Umbilical cord (tissue), 2 donors: Measurements from ENCODE around the gene ZBTB11. TPM values are rescaled to one million over a fixed set of nuclear protein-coding genes. Genes with fewer than 3 reads are reported as not detected.
"Not testable (repeated sequence)": the region's sequence is repeated elsewhere in the genome, so short reads cannot be mapped to it uniquely, and the experiment has no call there.

Experiments
- DNase-seq: peaks from one replicate; pipeline ENCODE4 v3.0.0-alpha.2; 2015; ENCODE audit warnings: low spot score
- total RNA-seq: library from RNA; depleted of rRNA; stranded (reverse); fragments of >200 nt; gene quantifications from one replicate; pipeline ENCODE4 v1.2.3, GENCODE V29; 2014; ENCODE audit warnings: low replicate concordance; ENCODE audit not compliant: insufficient read depth

Gene ZBTB11
- total RNA-seq, 1 donor from 2014 or later = 24.8 TPM

- not testable (repeated sequence) for DNase-seq
These were observed 15.0 kb upstream of the ZBTB11 start for GRCh38 chr3:101691685-101692671.

- no peak for DNase-seq
These were observed 14.0 kb upstream of the ZBTB11 start for GRCh38 chr3:101690972-101691371.

DNA sequence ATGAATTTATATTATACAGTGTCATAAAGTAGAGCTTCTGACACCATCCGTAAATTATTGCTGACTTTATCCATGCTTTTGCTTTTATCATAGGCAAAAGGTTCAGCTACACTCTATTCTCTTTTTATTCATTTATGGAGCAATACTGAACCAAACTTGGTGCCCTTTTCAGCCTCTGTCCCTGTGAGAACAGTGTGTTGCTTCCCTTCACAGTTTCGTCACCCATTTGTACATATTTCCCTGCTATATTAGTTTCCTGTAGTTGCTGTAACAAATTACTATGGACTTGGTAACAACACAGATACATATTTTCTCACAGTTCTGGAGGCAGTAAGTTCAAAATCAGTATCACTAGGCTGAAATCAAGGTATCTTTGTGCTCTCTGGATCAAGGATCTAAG is 12.4 kb upstream of the ZBTB11 start:
- no peak for DNase-seq

DNA sequence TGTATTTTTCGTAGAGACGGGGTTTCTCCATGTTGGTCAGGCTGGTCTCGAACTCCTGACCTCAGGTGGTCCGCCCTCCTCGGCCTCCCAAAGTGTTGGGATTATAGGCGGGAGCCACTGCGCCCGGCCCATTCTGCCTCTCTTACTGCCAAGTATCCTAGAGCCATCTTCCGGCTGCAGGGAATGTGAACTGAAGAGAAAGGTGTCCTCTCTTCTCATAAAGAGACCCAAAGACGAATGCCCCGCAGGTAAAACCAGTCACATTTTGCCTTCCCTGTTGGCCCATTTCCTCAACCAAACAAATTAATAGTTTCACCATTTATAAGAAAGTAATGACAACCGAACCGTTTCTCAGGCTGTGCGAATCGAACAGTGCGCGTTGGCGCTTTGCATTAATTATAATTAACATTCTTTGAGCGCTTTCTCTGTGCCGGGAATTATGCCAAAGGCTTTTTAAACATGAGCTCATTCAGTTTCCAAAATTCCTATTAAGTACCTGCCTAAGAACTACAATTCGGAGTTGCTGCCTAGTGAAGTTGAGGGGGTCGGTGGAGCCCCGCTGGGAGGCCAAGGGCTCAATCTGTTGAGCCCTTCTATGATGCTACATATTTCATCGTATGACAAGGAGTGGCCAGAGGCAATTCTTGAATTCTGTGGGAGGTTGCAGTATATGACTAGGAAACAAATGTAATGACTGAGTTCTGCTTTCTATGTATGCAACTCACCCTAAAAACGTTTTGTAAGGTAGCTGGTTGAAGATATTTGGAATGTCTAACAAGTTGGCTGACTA is 10.4 kb upstream of the ZBTB11 start:
- no peak for DNase-seq

GRCh38 chr3:101685870-101686307 is 9.0 kb upstream of the ZBTB11 start:
- peak; percentile 18 for DNase-seq

GRCh38 chr3:101685050-101685400 is 8.1 kb upstream of the ZBTB11 start:
- no peak for DNase-seq

GRCh38 chr3:101680466-101680865 is 3.5 kb upstream of the ZBTB11 start:
- DNase-seq = no peak

- DNase-seq = not testable (repeated sequence)
These were observed 1.9 kb upstream of the ZBTB11 start for GRCh38 chr3:101678837-101679236.

- DNase-seq = no peak
These were observed 729 bp upstream of the ZBTB11 start for GRCh38 chr3:101677436-101678286.

DNA sequence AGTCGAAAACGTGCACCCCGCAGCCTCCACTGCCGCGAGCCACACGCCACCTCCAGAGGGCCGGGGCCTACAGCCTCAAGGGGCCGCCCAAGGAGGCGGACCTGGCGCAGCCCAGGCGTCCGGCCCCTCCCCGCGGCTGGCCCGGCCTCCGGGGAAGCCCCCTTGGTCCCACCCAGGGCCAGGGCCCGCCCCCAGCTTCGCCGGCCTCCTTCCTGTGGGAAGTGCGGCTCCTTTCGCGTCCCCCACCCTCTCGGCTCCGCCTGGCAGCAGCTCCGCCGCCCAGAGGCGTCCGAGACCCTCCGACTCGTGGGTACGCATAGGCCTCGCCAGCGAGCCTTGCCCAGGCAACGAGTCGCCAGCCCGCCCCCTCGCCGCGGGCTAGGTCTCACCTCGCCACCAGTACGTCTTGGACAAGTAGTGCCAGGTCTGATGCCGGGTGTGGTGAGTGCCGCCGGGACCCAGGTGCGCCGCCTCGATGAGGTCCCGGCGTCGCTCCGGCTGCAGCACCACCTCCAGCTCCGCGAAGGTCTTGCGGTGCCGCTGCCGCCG is 642 bp downstream of the ZBTB11 start:
- DNase-seq = peak; percentile 98

GRCh38 chr3:101675709-101676215 is 1.2 kb downstream of the ZBTB11 start:
- no peak for DNase-seq

DNA sequence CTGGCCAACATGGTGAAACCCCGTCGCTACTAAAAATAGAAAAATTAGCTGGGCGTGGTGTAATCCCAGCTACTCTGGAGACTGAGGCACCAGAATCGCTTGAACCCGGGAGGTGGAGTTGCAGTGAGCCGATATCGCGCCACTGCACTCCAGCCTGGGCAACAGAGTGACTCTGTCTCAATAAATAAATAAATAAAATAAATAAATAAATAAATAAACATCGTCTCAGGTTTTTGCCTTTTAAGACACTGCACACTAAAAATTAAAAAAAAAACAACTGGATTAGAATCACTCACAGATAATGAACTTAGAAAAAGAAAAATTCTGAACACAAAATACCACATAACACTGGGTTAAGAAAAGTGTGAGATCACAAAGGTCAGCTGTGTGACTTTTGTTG is 2.4 kb downstream of the ZBTB11 start:
- no peak for DNase-seq

GRCh38 chr3:101673953-101674352 is 3.0 kb downstream of the ZBTB11 start:
- no peak for DNase-seq

DNA sequence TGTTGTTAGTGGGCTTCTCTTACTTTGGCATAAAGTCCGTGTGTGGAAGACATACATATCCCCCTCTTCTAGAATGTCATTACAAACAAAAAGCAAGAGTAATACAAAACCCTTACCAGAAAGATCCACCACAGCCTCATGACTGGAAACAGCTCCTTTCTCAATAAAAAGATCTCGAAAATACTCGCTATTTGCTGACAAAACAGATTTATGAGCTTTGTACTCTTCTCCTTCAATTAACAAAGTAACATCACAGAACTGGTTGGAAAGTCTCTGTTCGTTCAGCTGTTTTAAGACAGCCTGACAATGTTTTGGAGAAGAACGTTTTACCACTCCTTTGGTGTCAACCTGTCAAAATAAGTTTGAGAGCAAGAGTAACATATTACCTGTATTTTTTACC is 5.9 kb downstream of the ZBTB11 start:
- no peak for DNase-seq

DNA sequence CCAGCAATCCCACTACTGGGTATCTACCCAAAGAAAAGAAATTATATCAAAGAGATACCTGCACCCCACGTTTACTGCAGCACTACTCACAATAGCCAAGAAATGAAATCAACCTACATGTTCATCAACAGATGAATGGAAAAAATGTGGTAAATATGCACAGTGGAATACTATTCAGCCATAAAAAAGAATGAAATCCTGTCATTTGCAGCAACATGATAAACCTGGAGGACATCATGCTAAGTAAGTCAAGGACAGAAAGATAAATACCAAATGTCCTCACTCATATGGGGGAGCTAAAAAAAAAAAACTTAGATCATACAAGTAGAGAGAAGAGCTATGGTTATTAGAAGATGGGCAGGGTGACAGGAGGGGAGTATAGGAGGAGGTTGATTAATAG is 9.1 kb downstream of the ZBTB11 start:
- no peak for DNase-seq

DNA sequence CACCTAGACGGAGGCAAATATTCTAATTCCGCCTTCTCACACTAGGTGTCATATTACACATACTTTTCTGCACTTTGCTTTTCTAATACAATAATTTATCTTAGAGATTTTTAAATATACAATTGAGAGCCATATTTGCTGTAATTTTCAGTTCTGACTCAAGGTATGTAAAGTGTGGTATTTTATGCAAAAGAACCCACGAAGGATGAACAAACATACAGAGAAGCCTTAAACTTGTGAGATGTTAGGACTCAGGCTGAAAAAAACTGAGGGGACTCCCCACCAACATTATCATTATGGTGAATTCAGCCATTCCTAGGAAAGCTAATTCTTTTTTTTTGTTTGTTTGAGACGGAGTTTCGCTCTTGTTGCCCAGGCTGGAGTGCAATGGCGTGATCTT is 9.6 kb downstream of the ZBTB11 start:
- no peak for DNase-seq

GRCh38 chr3:101665851-101666250 is 11.1 kb downstream of the ZBTB11 start:
- no peak for DNase-seq

GRCh38 chr3:101665357-101665756 is 11.6 kb downstream of the ZBTB11 start:
- DNase-seq = no peak

DNA sequence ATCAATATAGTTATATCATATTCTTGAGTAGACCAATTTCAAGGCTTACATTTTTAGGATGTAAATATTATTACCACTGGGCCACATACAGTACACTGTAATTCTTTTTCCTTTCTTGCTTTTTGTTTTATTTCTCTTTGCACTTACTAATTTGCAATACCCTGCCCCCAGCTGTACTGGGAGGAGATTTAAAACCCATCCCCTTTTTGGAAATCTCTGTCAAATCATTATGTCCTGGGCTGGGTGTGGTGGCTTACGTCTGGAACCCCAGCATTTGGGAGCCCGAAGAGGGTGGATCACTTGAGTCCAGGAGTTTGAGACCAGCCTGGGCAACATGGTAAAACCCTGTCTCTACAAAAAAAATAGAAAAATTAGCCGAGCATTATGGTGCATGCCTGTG is 16.2 kb downstream of the ZBTB11 start:
- DNase-seq = no peak

- DNase-seq = no peak
These were observed 20.3 kb downstream of the ZBTB11 start for GRCh38 chr3:101656651-101657050.

DNA sequence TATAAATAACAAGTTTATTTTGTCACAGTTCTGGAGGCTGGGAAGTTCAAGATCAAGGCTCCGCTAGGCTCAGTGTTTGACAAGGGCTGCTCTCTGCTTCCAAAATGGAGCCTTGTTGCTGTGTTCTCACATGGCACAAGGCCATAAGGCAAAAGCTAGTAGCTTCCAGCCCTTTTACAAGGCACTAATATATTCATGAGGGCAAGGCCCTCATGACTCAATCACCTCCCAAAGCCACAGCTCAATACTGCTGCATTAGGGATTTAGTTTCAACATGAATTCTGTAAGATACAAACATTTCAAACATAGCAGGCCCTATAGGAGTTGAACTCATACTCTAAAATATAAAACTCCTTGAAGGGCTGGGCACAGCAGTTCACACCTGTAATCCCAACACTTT is 30.2 kb downstream of the ZBTB11 start:
- no peak for DNase-seq
